Neuronal stem cell (in vitro differentiated cells): ENCODE data around the gene GNLY.

Experiments
- DNase-seq: peaks from one replicate; pipeline ENCODE4 v3.0.0-alpha.2; 2013; ENCODE audit warnings: low spot score
- H2AFZ ChIP-seq: one replicate; pipeline ENCODE4 v1.6.1; 2013; ENCODE audit warnings: mild to moderate bottlenecking, low read length, inconsistent platforms
- H2AK5ac ChIP-seq: 2 replicates; pipeline ENCODE4 v1.6.1; 2013; ENCODE audit warnings: low read depth, mild to moderate bottlenecking, inconsistent platforms, low read length, moderate library complexity, mixed read lengths
- H2BK120ac ChIP-seq: 2 replicates; pipeline ENCODE4 v1.6.1; 2013; ENCODE audit warnings: low read depth, mild to moderate bottlenecking, inconsistent platforms, low read length, moderate library complexity, mixed read lengths
- H2BK12ac ChIP-seq: one replicate; pipeline ENCODE4 v1.6.1; 2013; ENCODE audit warnings: low read length, inconsistent platforms
- H2BK15ac ChIP-seq: 2 replicates; pipeline ENCODE4 v1.6.1; 2013; ENCODE audit warnings: mild to moderate bottlenecking, low read length, inconsistent platforms, mixed read lengths
- H2BK5ac ChIP-seq: one replicate; pipeline ENCODE4 v1.6.1; 2013; ENCODE audit warnings: inconsistent platforms, mild to moderate bottlenecking, low read length, moderate library complexity
- H3K14ac ChIP-seq: one replicate; pipeline ENCODE4 v1.6.1; 2013; ENCODE audit warnings: low read length, inconsistent platforms
- H3K18ac ChIP-seq: 2 replicates; pipeline ENCODE4 v1.6.1; 2013; ENCODE audit warnings: low read length, inconsistent platforms
- H3K23ac ChIP-seq: 2 replicates; pipeline ENCODE4 v1.6.1; 2013; ENCODE audit warnings: low read depth, mild to moderate bottlenecking, mixed read lengths, low read length, inconsistent platforms; ENCODE audit not compliant: poor library complexity
- H3K27ac ChIP-seq: replicated peaks from 3 replicates; pipeline ENCODE4 v1.5.1; 2013; ENCODE audit warnings: low read length, inconsistent platforms
- H3K27me3 ChIP-seq, 3 experiments: 2 replicates each; pipeline ENCODE4 v1.6.1; 2013; ENCODE audit warnings: low read length in 3 of 3, mild to moderate bottlenecking in 2 of 3, inconsistent platforms in 1 of 3, low read depth in 1 of 3, mixed read lengths in 1 of 3, moderate library complexity in 1 of 3; ENCODE audit not compliant: control insufficient read depth in 3 of 3, insufficient read depth in 3 of 3
- H3K36me3 ChIP-seq, 2 donors: replicated peaks in 1 of 2; 2 replicates each; pipeline ENCODE4 v1.6.1; 2013; ENCODE audit warnings: low read length in 2 of 2; ENCODE audit not compliant: control insufficient read depth in 2 of 2, insufficient read depth in 2 of 2
- H3K4ac ChIP-seq: 2 replicates; pipeline ENCODE4 v1.6.1; 2013; ENCODE audit warnings: inconsistent platforms, mild to moderate bottlenecking, low read length, moderate library complexity
- H3K4me1 ChIP-seq, 2 donors: 1 replicate in 1 of 2; 2 replicates in 1 of 2; pipeline ENCODE4 v1.6.1; 2013; ENCODE audit warnings: low read length in 2 of 2, low read depth in 1 of 2; ENCODE audit not compliant: control insufficient read depth in 2 of 2, insufficient read depth in 1 of 2
- H3K4me2 ChIP-seq: one replicate; pipeline ENCODE4 v1.6.1; 2013; ENCODE audit warnings: mild to moderate bottlenecking, low read length, inconsistent platforms; ENCODE audit not compliant: insufficient read depth, poor library complexity, severe bottlenecking
- H3K4me3 ChIP-seq, 2 donors: 2 replicates each; pipeline ENCODE4 v1.5.1; 2013; ENCODE audit warnings: low read length in 2 of 2, mild to moderate bottlenecking in 2 of 2, inconsistent platforms in 1 of 2, moderate library complexity in 1 of 2
- H3K79me1 ChIP-seq: one replicate; pipeline ENCODE4 v1.6.1; 2013; ENCODE audit warnings: low read depth, mild to moderate bottlenecking, inconsistent platforms, low read length, moderate library complexity
- H3K9ac ChIP-seq: one replicate; pipeline ENCODE4 v1.6.1; 2013; ENCODE audit warnings: mild to moderate bottlenecking, low read depth, low read length, inconsistent platforms; ENCODE audit not compliant: poor library complexity
- H3K9me3 ChIP-seq, 2 donors: replicated peaks in 1 of 2; 2 replicates each; pipeline versions ENCODE3 to v1.6.1; 2013; ENCODE audit warnings: low read length in 2 of 2, mild to moderate bottlenecking in 2 of 2, inconsistent platforms in 1 of 2, low read depth in 1 of 2, mixed read lengths in 1 of 2, moderate library complexity in 1 of 2; ENCODE audit not compliant: control insufficient read depth in 2 of 2, insufficient read depth in 1 of 2
- H4K8ac ChIP-seq: one replicate; pipeline ENCODE4 v1.6.1; 2013; ENCODE audit warnings: low read depth, mild to moderate bottlenecking, inconsistent platforms, low read length, moderate library complexity
- H4K91ac ChIP-seq: one replicate; pipeline ENCODE4 v1.6.1; 2013; ENCODE audit warnings: low read length, low read depth, mild to moderate bottlenecking, inconsistent platforms; ENCODE audit not compliant: poor library complexity
- WGBS, 2 donors: extraction: QIAGEN DNeasy Blood & Tissue Kit; methylation state at CpG; one replicate each; pipeline ENCODE4 v1.1.7; 2013; ENCODE audit warnings: missing lambda C conversion rate in 2 of 2, mixed read lengths in 1 of 2; ENCODE audit not compliant: insufficient read length in 2 of 2, insufficient replicate concordance in 1 of 2; ENCODE audit errors: extremely low coverage in 2 of 2; 5-methylcytosine and 5-hydroxymethylcytosine counted together

Gene GNLY

GRCh38 chr2:85734942-85735608 is 40.9 kb downstream of the GNLY start:
- no peak overlapping the region for H3K4me2 ChIP-seq
- no peak overlapping the region for H3K4me3 ChIP-seq
- peaks cover 0 to 10% (median 0%) of the 10 kb centered on the region in 3 experiments for H3K27me3 ChIP-seq
- no peak for DNase-seq
- H3K27ac ChIP-seq = no peak overlapping the region
- no CpG with 5 or more reads among the region's 5 CpGs for WGBS, 2 donors
- no peak overlapping the region for H2AK5ac ChIP-seq
- H4K8ac ChIP-seq = no peak overlapping the region
- no peak overlapping the region for H3K18ac ChIP-seq
- no peak overlapping the region for H2BK5ac ChIP-seq
- no peaks in the 10 kb centered on the region for H3K79me1 ChIP-seq
- H4K91ac ChIP-seq = no peak overlapping the region
- no peak overlapping the region for H3K14ac ChIP-seq
- H2BK12ac ChIP-seq = no peak overlapping the region
- peak overlapping the region; percentile 47 for H2AFZ ChIP-seq
- no peaks in the 10 kb centered on the region for H3K36me3 ChIP-seq
- H2BK120ac ChIP-seq = no peak overlapping the region
- no peak overlapping the region for H2BK15ac ChIP-seq
- H3K9me3 ChIP-seq = peaks cover 0 to 4% of the 10 kb centered on the region in 2 donors
- no peak overlapping the region for H3K4ac ChIP-seq
- H3K9ac ChIP-seq = no peak overlapping the region
- no peak overlapping the region for H3K23ac ChIP-seq
- H3K4me1 ChIP-seq = peaks cover 0 to 5% of the 10 kb centered on the region in 2 donors

DNA sequence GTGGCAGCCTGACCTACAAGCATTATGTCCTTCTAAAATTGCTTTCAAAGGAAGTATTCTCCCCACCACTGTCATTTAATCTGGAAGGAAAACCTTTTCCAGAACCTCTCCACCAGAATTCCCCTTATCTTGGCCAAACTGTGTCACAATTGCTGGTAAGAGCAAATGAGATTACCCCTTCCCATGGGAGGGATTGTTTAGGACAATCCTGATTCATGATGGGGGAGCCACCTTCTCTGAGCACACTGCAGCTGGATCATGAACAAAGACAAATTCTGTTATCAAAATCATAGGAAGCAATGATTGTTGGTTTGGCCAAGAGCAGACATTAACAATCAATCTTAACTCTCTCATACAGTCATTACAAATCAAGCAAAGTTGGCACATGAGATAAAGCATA is 41.5 kb downstream of the GNLY start:
- Histone ChIP-seq H3K27me3 (peaks cover 0 to 10% (median 0%) of the 10 kb centered on the region in 3 experiments), H2AK5ac (no peak overlapping the region), H4K8ac (no peak overlapping the region), H3K18ac (no peak overlapping the region), H2BK120ac (no peak overlapping the region), H3K14ac (no peak overlapping the region), H3K4ac (no peak overlapping the region), H2BK12ac (no peak overlapping the region), H3K4me3 (no peak overlapping the region), H3K4me2 (no peak overlapping the region), H2AFZ (no peak overlapping the region), H3K36me3 (no peaks in the 10 kb centered on the region), H4K91ac (no peak overlapping the region), H3K9me3 (peaks cover 0 to 9% of the 10 kb centered on the region in 2 donors), H2BK5ac (no peak overlapping the region), H3K4me1 (peaks cover 0 to 5% of the 10 kb centered on the region in 2 donors), H3K23ac (no peak overlapping the region), H3K9ac (no peak overlapping the region), H3K27ac (no peak overlapping the region), H3K79me1 (no peaks in the 10 kb centered on the region), H2BK15ac (no peak overlapping the region)
- DNase-seq = no peak

- Histone ChIP-seq H3K23ac (no peak overlapping the region), H3K27me3 (peaks cover 0 to 10% (median 0%) of the 10 kb centered on the region in 3 experiments), H2BK5ac (no peak overlapping the region), H2BK120ac (no peak overlapping the region), H2BK15ac (no peak overlapping the region), H3K36me3 (no peaks in the 10 kb centered on the region), H3K4me3 (no peak overlapping the region), H3K18ac (no peak overlapping the region), H3K4me2 (no peak overlapping the region), H3K9ac (no peak overlapping the region), H3K14ac (no peak overlapping the region), H4K91ac (no peak overlapping the region), H2BK12ac (no peak overlapping the region), H3K4ac (no peak overlapping the region), H2AK5ac (no peak overlapping the region), H3K9me3 (peaks cover 0 to 11% of the 10 kb centered on the region in 2 donors), H3K27ac (no peak overlapping the region), H4K8ac (no peak overlapping the region), H2AFZ (no peak overlapping the region), H3K4me1 (peaks cover 6 to 11% of the 10 kb centered on the region in 2 donors), H3K79me1 (no peaks in the 10 kb centered on the region)
- no CpG with 5 or more reads among the region's 7 CpGs for WGBS, 2 donors
- no peak for DNase-seq
These were observed 42.5 kb downstream of the GNLY start for GRCh38 chr2:85736456-85737355.

- Histone ChIP-seq H3K36me3 (no peaks in the 10 kb centered on the region), H3K4me2 (no peak overlapping the region), H3K9me3 (peaks cover 0 to 11% of the 10 kb centered on the region in 2 donors), H2BK15ac (no peak overlapping the region), H4K91ac (no peak overlapping the region), H3K14ac (no peak overlapping the region), H3K4me3 (no peak overlapping the region), H3K4ac (no peak overlapping the region), H3K18ac (no peak overlapping the region), H2BK5ac (no peak overlapping the region), H3K27me3 (peaks cover 0 to 10% (median 0%) of the 10 kb centered on the region in 3 experiments), H3K9ac (no peak overlapping the region), H2BK12ac (no peak overlapping the region), H2BK120ac (no peak overlapping the region), H3K79me1 (no peaks in the 10 kb centered on the region), H2AFZ (no peak overlapping the region), H4K8ac (no peak overlapping the region), H3K23ac (no peak overlapping the region), H2AK5ac (no peak overlapping the region), H3K27ac (no peak overlapping the region), H3K4me1 (peaks cover 10 to 14% of the 10 kb centered on the region in 2 donors)
- no peak for DNase-seq
- no CpG with 5 or more reads among the region's 4 CpGs for WGBS, 2 donors
These were observed 43.3 kb downstream of the GNLY start for GRCh38 chr2:85737481-85737880.
